Liver (tissue), 9 donors: Measurements from ENCODE around the gene ATP2A3. TPM values are rescaled to one million over a fixed set of nuclear protein-coding genes. Genes with fewer than 3 reads are reported as not detected.

Source experiments
- DNase-seq: peaks from one replicate; pipeline ENCODE4 v3.0.0-alpha.2; 2017; ENCODE audit warnings: low spot score
- H3K27ac ChIP-seq, 2 donors: one replicate each; pipeline ENCODE4 v1.7.0; 2013; ENCODE audit warnings: inconsistent platforms in 2 of 2, low read length in 2 of 2, control low read depth in 1 of 2, low read depth in 1 of 2, mild to moderate bottlenecking in 1 of 2
- H3K27me3 ChIP-seq, 4 donors: one replicate each; pipeline versions ENCODE4 v1.6.1 to v1.7.0; 2013; ENCODE audit warnings: low read length in 3 of 4, inconsistent platforms in 1 of 4, mild to moderate bottlenecking in 1 of 4, moderate library complexity in 1 of 4; ENCODE audit not compliant: control insufficient read depth in 4 of 4, insufficient read depth in 4 of 4
- H3K36me3 ChIP-seq, 4 donors: one replicate each; pipeline versions ENCODE4 v1.6.1 to v1.7.0; 2013; ENCODE audit warnings: low read length in 3 of 4, mild to moderate bottlenecking in 3 of 4, low read depth in 1 of 4, moderate library complexity in 1 of 4; ENCODE audit not compliant: control insufficient read depth in 4 of 4, insufficient read depth in 3 of 4
- H3K4me1 ChIP-seq, 4 donors: one replicate each; pipeline versions ENCODE4 v1.6.1 to v1.7.0; 2013; ENCODE audit warnings: low read length in 3 of 4, mild to moderate bottlenecking in 3 of 4, moderate library complexity in 1 of 4; ENCODE audit not compliant: control insufficient read depth in 4 of 4, insufficient read depth in 4 of 4
- H3K4me3 ChIP-seq, 3 donors: one replicate each; pipeline versions ENCODE4 v1.6.1 to v1.7.0; 2013; ENCODE audit warnings: low read length in 3 of 3, control low read depth in 1 of 3, low read depth in 1 of 3, mild to moderate bottlenecking in 1 of 3
- H3K9ac ChIP-seq, 2 donors: one replicate each; pipeline ENCODE4 v1.7.0; 2013; ENCODE audit warnings: low read length in 2 of 2, mild to moderate bottlenecking in 2 of 2, moderate library complexity in 2 of 2, control low read depth in 1 of 2, low read depth in 1 of 2
- H3K9me3 ChIP-seq, 4 donors: one replicate each; pipeline versions ENCODE4 v1.6.1 to v1.7.0; 2013; ENCODE audit warnings: low read length in 3 of 4; ENCODE audit not compliant: control insufficient read depth in 4 of 4
- EGR1 ChIP-seq, 2 donors: IDR thresholded peaks; 2 replicates each; pipeline ENCODE4 v1.6.1; 2016 to 2018; ENCODE audit warnings: antibody characterized with exemption in 2 of 2, low read depth in 2 of 2
- FOXA2 ChIP-seq: IDR thresholded peaks from 2 replicates; pipeline ENCODE4 v1.6.1; 2016; ENCODE audit warnings: antibody characterized with exemption
- GABPA ChIP-seq, 2 donors: IDR thresholded peaks in 1 of 2; conservative IDR thresholded peaks in 1 of 2; 2 replicates each; pipeline ENCODE4 v1.6.1; 2016; ENCODE audit warnings: antibody characterized with exemption in 2 of 2, mild to moderate bottlenecking in 1 of 2, moderate library complexity in 1 of 2
- HNF4A ChIP-seq, 2 donors: conservative IDR thresholded peaks; 2 replicates each; pipeline ENCODE4 v1.6.1; 2016; ENCODE audit warnings: antibody characterized with exemption in 2 of 2, mild to moderate bottlenecking in 2 of 2
- HNF4G ChIP-seq: IDR thresholded peaks from 2 replicates; pipeline ENCODE4 v1.6.1; 2016; ENCODE audit warnings: antibody characterized with exemption
- RAD21 ChIP-seq, 2 donors: IDR thresholded peaks; 2 replicates each; pipeline ENCODE4 v1.6.1; 2016; ENCODE audit warnings: antibody characterized with exemption in 2 of 2, mild to moderate bottlenecking in 2 of 2
- RXRA ChIP-seq, 2 donors: IDR thresholded peaks; 2 replicates each; pipeline ENCODE4 v1.6.1; 2017 to 2018; ENCODE audit warnings: antibody characterized with exemption in 2 of 2, mild to moderate bottlenecking in 1 of 2
- SP1 ChIP-seq: IDR thresholded peaks from 2 replicates; pipeline ENCODE4 v1.6.1; 2018; ENCODE audit warnings: antibody characterized with exemption, mild to moderate bottlenecking
- TAF1 ChIP-seq: conservative IDR thresholded peaks from 2 replicates; pipeline ENCODE4 v1.6.1; 2016; ENCODE audit warnings: antibody characterized with exemption, mild to moderate bottlenecking
- YY1 ChIP-seq: IDR thresholded peaks from 2 replicates; pipeline ENCODE4 v1.6.1; 2016; ENCODE audit warnings: antibody characterized with exemption, mild to moderate bottlenecking
- WGBS: extraction: QIAGEN DNeasy Blood & Tissue Kit; methylation state at CpG from one replicate; pipeline ENCODE4 v1.1.7; 2013; 5-methylcytosine and 5-hydroxymethylcytosine counted together
- polyA plus RNA-seq, 2 donors: library from polyadenylated mRNA; stranded (reverse) in 1 of 2; unstranded in 1 of 2; fragments of 200-250 nt in 1 of 2; fragments of >200 nt in 1 of 2; fragmentation: Nextera tagmentation in 1 of 2; extraction: Ambion mirVana in 1 of 2; gene quantifications; one replicate each; pipeline versions ENCODE4 v1.2.1 to v1.2.3, GENCODE V29; 2013 to 2015
- total RNA-seq, 2 donors: library from RNA; depleted of rRNA; stranded (reverse); fragments of >200 nt; gene quantifications; one replicate each; pipeline ENCODE4 v1.2.3, GENCODE V29; 2014
- TF ChIP-seq, protein P1 (sequence below): IDR thresholded peaks from 2 replicates; pipeline ENCODE4 v1.6.1; 2016; ENCODE audit warnings: antibody characterized with exemption
- TF ChIP-seq, protein P2 (sequence below): fragments of 150-350 bp; IDR thresholded peaks from 2 replicates; pipeline ENCODE4 v1.5.1; 2017; ENCODE audit warnings: improper control_type of control experiment, low read depth, low read length; ENCODE audit not compliant: missing input control
- TF ChIP-seq, protein P3 (sequence below): IDR thresholded peaks from 2 replicates; pipeline ENCODE4 v1.6.1; 2016; ENCODE audit warnings: antibody characterized with exemption, mild to moderate bottlenecking
- donor health status: healthy.
- donor health status: healthy.
- donor health status: healthy.
- donor health status: healthy.
- donor health status: healthy.

The ATP2A3 gene
- total and polyA plus RNA-seq, 4 donors = 1.4 to 17.1 (median 3.2) TPM

DNA sequence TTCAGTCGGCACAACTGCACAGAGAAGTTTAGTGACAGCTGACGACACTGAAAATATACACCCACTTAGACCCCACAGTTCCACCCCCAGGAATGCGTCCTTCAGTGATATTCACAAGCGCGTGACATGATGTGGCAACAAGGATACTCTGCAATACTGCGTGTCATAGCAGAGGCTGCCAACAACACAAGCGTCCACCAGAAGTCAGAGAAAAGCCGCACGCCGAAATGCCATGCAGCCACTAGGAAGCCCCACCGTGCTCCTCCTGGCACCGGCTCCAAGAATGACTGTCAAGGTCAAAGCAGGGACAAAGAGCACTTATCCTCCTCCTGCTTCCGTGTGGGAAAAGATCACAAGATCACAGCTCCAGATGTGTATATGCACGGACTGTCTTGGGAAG lies 3.5 kb downstream of the ATP2A3 start:
- H3K27ac ChIP-seq = no peak overlapping the region

DNA sequence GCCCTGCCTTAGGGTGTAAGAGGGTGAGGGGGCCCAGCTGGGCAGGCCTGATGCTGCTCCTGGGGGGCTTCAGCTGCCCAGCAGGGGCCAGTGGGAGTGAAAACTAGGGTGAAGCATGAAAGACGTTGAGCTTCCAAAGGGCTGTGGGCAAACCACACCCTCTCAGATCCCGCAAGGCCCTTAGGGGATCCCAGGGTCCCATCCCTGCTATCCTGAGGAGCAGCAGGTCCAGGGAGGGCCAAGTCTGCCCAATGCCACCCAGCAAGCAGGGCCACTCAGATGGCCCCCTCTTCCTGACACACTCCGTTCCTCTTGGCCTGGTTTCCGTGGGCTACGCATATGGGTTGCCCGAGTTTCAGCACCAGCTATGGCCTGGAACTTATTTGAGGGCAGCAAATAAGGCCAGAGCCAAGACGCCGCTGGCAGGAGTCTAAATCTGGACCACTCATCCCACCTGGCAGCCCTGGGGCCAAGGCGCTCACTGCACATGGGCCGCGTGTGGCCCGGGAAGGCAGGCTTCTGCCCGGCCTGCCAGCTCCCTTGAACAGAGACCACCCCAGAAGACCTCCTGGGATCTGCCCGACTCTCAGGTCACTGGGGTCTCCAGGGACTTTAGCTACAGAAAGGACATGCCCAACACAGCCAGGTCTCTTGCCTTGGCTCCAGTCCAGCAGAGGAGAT lies 4.2 kb downstream of the ATP2A3 start:
- H3K4me3 ChIP-seq = no peak overlapping the region
- peaks cover 0 to 13% (median 1%) of the 10 kb centered on the region in 4 donors for H3K4me1 ChIP-seq
- TF ChIP-seq TAF1 (no peak), RXRA (IDR thresholded peaks at IDR 0.05) (no peak), HNF4A (conservative IDR thresholded peaks at IDR 0.05) (no peak), EGR1 (IDR thresholded peaks at IDR 0.05; ENCODE audit: low read depth in 2 of 2) (no peak), RAD21 (IDR thresholded peaks at IDR 0.05) (no peak), FOXA2 (no peak), YY1 (no peak), SP1 (no peak), GABPA (IDR thresholded peaks at IDR 0.05 in 1 of 2, conservative IDR thresholded peaks at IDR 0.05 in 1 of 2) (no peak), HNF4G (no peak)
- TF ChIP-seq, protein P1, sequence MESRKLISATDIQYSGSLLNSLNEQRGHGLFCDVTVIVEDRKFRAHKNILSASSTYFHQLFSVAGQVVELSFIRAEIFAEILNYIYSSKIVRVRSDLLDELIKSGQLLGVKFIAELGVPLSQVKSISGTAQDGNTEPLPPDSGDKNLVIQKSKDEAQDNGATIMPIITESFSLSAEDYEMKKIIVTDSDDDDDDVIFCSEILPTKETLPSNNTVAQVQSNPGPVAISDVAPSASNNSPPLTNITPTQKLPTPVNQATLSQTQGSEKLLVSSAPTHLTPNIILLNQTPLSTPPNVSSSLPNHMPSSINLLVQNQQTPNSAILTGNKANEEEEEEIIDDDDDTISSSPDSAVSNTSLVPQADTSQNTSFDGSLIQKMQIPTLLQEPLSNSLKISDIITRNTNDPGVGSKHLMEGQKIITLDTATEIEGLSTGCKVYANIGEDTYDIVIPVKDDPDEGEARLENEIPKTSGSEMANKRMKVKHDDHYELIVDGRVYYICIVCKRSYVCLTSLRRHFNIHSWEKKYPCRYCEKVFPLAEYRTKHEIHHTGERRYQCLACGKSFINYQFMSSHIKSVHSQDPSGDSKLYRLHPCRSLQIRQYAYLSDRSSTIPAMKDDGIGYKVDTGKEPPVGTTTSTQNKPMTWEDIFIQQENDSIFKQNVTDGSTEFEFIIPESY = no peak
- TF ChIP-seq, protein P2, sequence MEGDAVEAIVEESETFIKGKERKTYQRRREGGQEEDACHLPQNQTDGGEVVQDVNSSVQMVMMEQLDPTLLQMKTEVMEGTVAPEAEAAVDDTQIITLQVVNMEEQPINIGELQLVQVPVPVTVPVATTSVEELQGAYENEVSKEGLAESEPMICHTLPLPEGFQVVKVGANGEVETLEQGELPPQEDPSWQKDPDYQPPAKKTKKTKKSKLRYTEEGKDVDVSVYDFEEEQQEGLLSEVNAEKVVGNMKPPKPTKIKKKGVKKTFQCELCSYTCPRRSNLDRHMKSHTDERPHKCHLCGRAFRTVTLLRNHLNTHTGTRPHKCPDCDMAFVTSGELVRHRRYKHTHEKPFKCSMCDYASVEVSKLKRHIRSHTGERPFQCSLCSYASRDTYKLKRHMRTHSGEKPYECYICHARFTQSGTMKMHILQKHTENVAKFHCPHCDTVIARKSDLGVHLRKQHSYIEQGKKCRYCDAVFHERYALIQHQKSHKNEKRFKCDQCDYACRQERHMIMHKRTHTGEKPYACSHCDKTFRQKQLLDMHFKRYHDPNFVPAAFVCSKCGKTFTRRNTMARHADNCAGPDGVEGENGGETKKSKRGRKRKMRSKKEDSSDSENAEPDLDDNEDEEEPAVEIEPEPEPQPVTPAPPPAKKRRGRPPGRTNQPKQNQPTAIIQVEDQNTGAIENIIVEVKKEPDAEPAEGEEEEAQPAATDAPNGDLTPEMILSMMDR = no peak
- TF ChIP-seq, protein P3, sequence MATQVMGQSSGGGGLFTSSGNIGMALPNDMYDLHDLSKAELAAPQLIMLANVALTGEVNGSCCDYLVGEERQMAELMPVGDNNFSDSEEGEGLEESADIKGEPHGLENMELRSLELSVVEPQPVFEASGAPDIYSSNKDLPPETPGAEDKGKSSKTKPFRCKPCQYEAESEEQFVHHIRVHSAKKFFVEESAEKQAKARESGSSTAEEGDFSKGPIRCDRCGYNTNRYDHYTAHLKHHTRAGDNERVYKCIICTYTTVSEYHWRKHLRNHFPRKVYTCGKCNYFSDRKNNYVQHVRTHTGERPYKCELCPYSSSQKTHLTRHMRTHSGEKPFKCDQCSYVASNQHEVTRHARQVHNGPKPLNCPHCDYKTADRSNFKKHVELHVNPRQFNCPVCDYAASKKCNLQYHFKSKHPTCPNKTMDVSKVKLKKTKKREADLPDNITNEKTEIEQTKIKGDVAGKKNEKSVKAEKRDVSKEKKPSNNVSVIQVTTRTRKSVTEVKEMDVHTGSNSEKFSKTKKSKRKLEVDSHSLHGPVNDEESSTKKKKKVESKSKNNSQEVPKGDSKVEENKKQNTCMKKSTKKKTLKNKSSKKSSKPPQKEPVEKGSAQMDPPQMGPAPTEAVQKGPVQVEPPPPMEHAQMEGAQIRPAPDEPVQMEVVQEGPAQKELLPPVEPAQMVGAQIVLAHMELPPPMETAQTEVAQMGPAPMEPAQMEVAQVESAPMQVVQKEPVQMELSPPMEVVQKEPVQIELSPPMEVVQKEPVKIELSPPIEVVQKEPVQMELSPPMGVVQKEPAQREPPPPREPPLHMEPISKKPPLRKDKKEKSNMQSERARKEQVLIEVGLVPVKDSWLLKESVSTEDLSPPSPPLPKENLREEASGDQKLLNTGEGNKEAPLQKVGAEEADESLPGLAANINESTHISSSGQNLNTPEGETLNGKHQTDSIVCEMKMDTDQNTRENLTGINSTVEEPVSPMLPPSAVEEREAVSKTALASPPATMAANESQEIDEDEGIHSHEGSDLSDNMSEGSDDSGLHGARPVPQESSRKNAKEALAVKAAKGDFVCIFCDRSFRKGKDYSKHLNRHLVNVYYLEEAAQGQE = no peak
- no peak overlapping the region for H3K27ac ChIP-seq
- no peaks in the 10 kb centered on the region for H3K36me3 ChIP-seq
- no peaks in the 10 kb centered on the region for H3K9me3 ChIP-seq
- DNase-seq = no peak
- peaks cover 0 to 2% (median 0%) of the 10 kb centered on the region in 4 donors for H3K27me3 ChIP-seq
- 92% methylated on average over 14 of the region's 14 CpGs for WGBS
- no peak overlapping the region for H3K9ac ChIP-seq

More for the DNA sequence above, 3.5 kb downstream of the ATP2A3 start:
- peaks cover 0 to 18% (median 5%) of the 10 kb centered on the region in 4 donors for H3K4me1 ChIP-seq
- TF ChIP-seq, protein P2 = no peak
- TF ChIP-seq RXRA (IDR thresholded peaks at IDR 0.05) (no peak), HNF4A (conservative IDR thresholded peaks at IDR 0.05) (no peak), RAD21 (IDR thresholded peaks at IDR 0.05) (no peak)
- no peaks in the 10 kb centered on the region for H3K9me3 ChIP-seq
- H3K9ac ChIP-seq = no peak overlapping the region
- peaks cover 0 to 2% (median under 1%) of the 10 kb centered on the region in 4 donors for H3K27me3 ChIP-seq
- WGBS = 69% methylated on average over 14 of the region's 14 CpGs
- no peaks in the 10 kb centered on the region for H3K36me3 ChIP-seq
- DNase-seq = no peak
- no peak overlapping the region for H3K4me3 ChIP-seq
